MM.1S (cell line): ENCODE data around the gene TMEM233.

Source experiments
- DNase-seq: peaks from one replicate; pipeline ENCODE4 v3.0.0-alpha.2; 2015
- H2AFZ ChIP-seq: fragments of 300-600 bp; sonication (generic); 2 replicates; pipeline ENCODE4 v1.6.0; 2016; ENCODE audit warnings: antibody characterized with exemption, low read length
- H3F3A ChIP-seq: fragments of 300-600 bp; sonication (generic); 2 replicates; pipeline ENCODE4 v1.6.1; 2016; ENCODE audit warnings: mild to moderate bottlenecking, antibody characterized with exemption, low read length, moderate library complexity, mixed read lengths; ENCODE audit not compliant: insufficient read depth
- H3K27ac ChIP-seq: fragments of 300-600 bp; sonication (generic); 2 replicates; pipeline ENCODE4 v1.5.1; 2016; ENCODE audit warnings: mild to moderate bottlenecking, low read length
- H3K27me3 ChIP-seq: fragments of 300-600 bp; sonication (generic); replicated peaks from 2 replicates; pipeline ENCODE4 v1.6.0; 2016; ENCODE audit warnings: low read length; ENCODE audit not compliant: insufficient read depth
- H3K36me3 ChIP-seq: fragments of 300-600 bp; sonication (generic); replicated peaks from 2 replicates; pipeline ENCODE4 v1.6.1; 2016; ENCODE audit warnings: mild to moderate bottlenecking, low read length, mixed read lengths; ENCODE audit not compliant: insufficient read depth
- H3K4me1 ChIP-seq: fragments of 300-600 bp; sonication (generic); 2 replicates; pipeline ENCODE4 v1.6.1; 2016; ENCODE audit warnings: low read length, mixed read lengths
- H3K4me2 ChIP-seq: fragments of 300-600 bp; sonication (generic); 2 replicates; pipeline ENCODE4 v1.6.0; 2016; ENCODE audit warnings: low read depth, low read length
- H3K4me3 ChIP-seq: fragments of 300-600 bp; sonication (generic); 2 replicates; pipeline ENCODE4 v1.5.1; 2016; ENCODE audit warnings: low read length, mixed read lengths
- H3K79me2 ChIP-seq: fragments of 300-600 bp; sonication (generic); 2 replicates; pipeline ENCODE4 v1.6.1; 2016; ENCODE audit warnings: mixed run types, low read length, mixed read lengths
- H3K9ac ChIP-seq: fragments of 300-600 bp; sonication (generic); 2 replicates; pipeline ENCODE4 v1.6.1; 2016; ENCODE audit warnings: low read length, mixed read lengths
- H3K9me2 ChIP-seq: fragments of 300-600 bp; sonication (generic); replicated peaks from 2 replicates; pipeline ENCODE4 v1.6.1; 2016; ENCODE audit warnings: mild to moderate bottlenecking, low read length, mixed read lengths; ENCODE audit not compliant: insufficient read depth
- H3K9me3 ChIP-seq: fragments of 300-600 bp; sonication (generic); replicated peaks from 2 replicates; pipeline ENCODE4 v1.6.1; 2016; ENCODE audit warnings: mild to moderate bottlenecking, low read length, mixed read lengths; ENCODE audit not compliant: insufficient read depth
- H4K20me1 ChIP-seq: fragments of 300-600 bp; sonication (generic); 2 replicates; pipeline ENCODE4 v1.6.1; 2016; ENCODE audit warnings: mild to moderate bottlenecking, low read length, moderate library complexity, mixed read lengths; ENCODE audit not compliant: insufficient read depth
- CTCF ChIP-seq: fragments of 300-600 bp; sonication (generic); IDR thresholded peaks from 2 replicates; pipeline ENCODE4 v1.5.1; 2016; ENCODE audit warnings: antibody characterized with exemption, low read length, mixed read lengths
- EZH2 ChIP-seq: fragments of 300-600 bp; sonication (generic); optimal IDR thresholded peaks from 2 replicates; pipeline ENCODE3; 2017; ENCODE audit warnings: low read depth, mild to moderate bottlenecking, antibody characterized with exemption, low read length, mixed read lengths
- EZH2phosphoT487 ChIP-seq: fragments of 300-600 bp; sonication (generic); IDR thresholded peaks from 2 replicates; pipeline ENCODE4 v1.6.1; 2018; ENCODE audit warnings: antibody characterized with exemption, low read length

The TMEM233 gene

GRCh38 chr12:119570771-119571170 lies 22.8 kb upstream of the TMEM233 start:
- Histone ChIP-seq H3K36me3 (no peaks in the 10 kb centered on the region), H3K9me3 (no peaks in the 10 kb centered on the region), H3F3A (no peaks in the 10 kb centered on the region), H3K27me3 (no peaks in the 10 kb centered on the region), H3K9ac (no peak overlapping the region), H3K79me2 (no peaks in the 10 kb centered on the region), H4K20me1 (no peaks in the 10 kb centered on the region), H3K4me2 (no peak overlapping the region), H3K27ac (no peak overlapping the region), H2AFZ (no peak overlapping the region), H3K4me1 (no peaks in the 10 kb centered on the region), H3K4me3 (no peak overlapping the region), H3K9me2 (no peaks in the 10 kb centered on the region)
- no peak for DNase-seq
- TF ChIP-seq CTCF (no peak), EZH2 (no peak), EZH2phosphoT487 (no peak)

GRCh38 chr12:119573086-119573485 lies 20.5 kb upstream of the TMEM233 start:
- H3K79me2 ChIP-seq: no peaks in the 10 kb centered on the region
- H3K9me3 ChIP-seq: no peaks in the 10 kb centered on the region
- no peak overlapping the region for H3K4me3 ChIP-seq
- H3K4me1 ChIP-seq: no peaks in the 10 kb centered on the region
- no peak overlapping the region for H2AFZ ChIP-seq
- no peak overlapping the region for H3K27ac ChIP-seq
- H3F3A ChIP-seq: no peaks in the 10 kb centered on the region
- H3K9me2 ChIP-seq: no peaks in the 10 kb centered on the region
- no peaks in the 10 kb centered on the region for H3K36me3 ChIP-seq
- H3K27me3 ChIP-seq: no peaks in the 10 kb centered on the region
- H3K9ac ChIP-seq: no peak overlapping the region
- no peak for DNase-seq
- TF ChIP-seq CTCF (no peak), EZH2 (no peak), EZH2phosphoT487 (no peak)
- H4K20me1 ChIP-seq: no peaks in the 10 kb centered on the region
- no peak overlapping the region for H3K4me2 ChIP-seq

- Histone ChIP-seq H3F3A (no peaks in the 10 kb centered on the region), H3K4me1 (no peaks in the 10 kb centered on the region), H3K27ac (no peak overlapping the region), H2AFZ (no peak overlapping the region), H3K4me2 (no peak overlapping the region), H3K9me3 (no peaks in the 10 kb centered on the region), H3K27me3 (no peaks in the 10 kb centered on the region), H3K9ac (no peak overlapping the region), H3K4me3 (no peak overlapping the region), H3K9me2 (no peaks in the 10 kb centered on the region), H3K36me3 (no peaks in the 10 kb centered on the region), H4K20me1 (no peaks in the 10 kb centered on the region), H3K79me2 (no peaks in the 10 kb centered on the region)
- no peak for TF ChIP-seq EZH2phosphoT487
- no peak for DNase-seq
These were observed 19.3 kb upstream of the TMEM233 start for GRCh38 chr12:119574255-119574654.

GRCh38 chr12:119576118-119576810 lies 17.3 kb upstream of the TMEM233 start:
- no peaks in the 10 kb centered on the region for H3K79me2 ChIP-seq
- H3F3A ChIP-seq: no peaks in the 10 kb centered on the region
- no peak overlapping the region for H3K27ac ChIP-seq
- no peaks in the 10 kb centered on the region for H3K27me3 ChIP-seq
- no peak overlapping the region for H3K4me3 ChIP-seq
- no peaks in the 10 kb centered on the region for H3K4me1 ChIP-seq
- no peaks in the 10 kb centered on the region for H3K9me2 ChIP-seq
- no peak for DNase-seq
- no peaks in the 10 kb centered on the region for H3K9me3 ChIP-seq
- H2AFZ ChIP-seq: no peak overlapping the region
- no peak overlapping the region for H3K9ac ChIP-seq
- no peaks in the 10 kb centered on the region for H3K36me3 ChIP-seq
- H3K4me2 ChIP-seq: no peak overlapping the region
- TF ChIP-seq EZH2phosphoT487 (no peak), EZH2 (no peak), CTCF (no peak)
- no peaks in the 10 kb centered on the region for H4K20me1 ChIP-seq
